ENCODE data around the gene CSNK1E.

The CSNK1E gene

DNA sequence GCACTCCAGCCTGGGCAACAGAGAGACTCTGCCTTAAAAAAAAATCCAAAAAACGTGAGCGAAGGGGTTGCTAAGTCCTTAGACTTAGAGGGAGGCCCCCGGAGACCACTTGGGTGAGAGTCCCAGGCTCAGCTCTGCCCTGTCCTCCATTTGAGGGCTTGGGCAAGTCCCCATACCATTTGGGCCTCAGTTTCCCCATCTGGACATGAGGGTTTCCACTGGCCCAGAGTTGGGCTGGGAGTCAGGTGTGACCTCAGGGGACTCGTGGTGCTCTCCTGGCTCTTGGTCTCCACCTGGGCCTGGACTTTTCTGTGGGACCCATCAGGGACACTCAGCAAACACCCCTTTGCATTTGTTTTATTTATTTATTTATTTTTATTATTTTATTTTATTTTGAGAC lies 35.2 kb upstream of the CSNK1E start:
- H3K4me3 ChIP-seq (ENCODE audit: low read depth, low read length) = no peak overlapping the region
- TF ChIP-seq POLR2A (IDR thresholded peaks at IDR 0.05; ENCODE audit: extremely low read depth, insufficient read length) (no peak), CTCF (IDR thresholded peaks at IDR 0.05; ENCODE audit: low read depth, low read length) (no peak), MYC (IDR thresholded peaks at IDR 0.05; ENCODE audit: low read depth, low read length) (no peak)
- TF ChIP-seq, protein P1, sequence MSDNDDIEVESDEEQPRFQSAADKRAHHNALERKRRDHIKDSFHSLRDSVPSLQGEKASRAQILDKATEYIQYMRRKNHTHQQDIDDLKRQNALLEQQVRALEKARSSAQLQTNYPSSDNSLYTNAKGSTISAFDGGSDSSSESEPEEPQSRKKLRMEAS (IDR thresholded peaks at IDR 0.05; ENCODE audit: low read depth, low read length) = no peak
- DNase-seq (ENCODE audit: low read depth) = no peak

- TF ChIP-seq, protein P1 (IDR thresholded peaks at IDR 0.05; ENCODE audit: low read depth, low read length) = no peak
- TF ChIP-seq MYC (IDR thresholded peaks at IDR 0.05; ENCODE audit: low read depth, low read length) (no peak), CTCF (IDR thresholded peaks at IDR 0.05; ENCODE audit: low read depth, low read length) (no peak)
- H3K4me3 ChIP-seq (ENCODE audit: low read depth, low read length) = no peak overlapping the region
- DNase-seq (ENCODE audit: low read depth) = no peak
Measured at GRCh38 chr22:38350444-38351359, 33.5 kb upstream of the CSNK1E start.

GRCh38 chr22:38348751-38349496 lies 31.7 kb upstream of the CSNK1E start:
- no peak for DNase-seq (ENCODE audit: low read depth)
- TF ChIP-seq POLR2A (IDR thresholded peaks at IDR 0.05; ENCODE audit: extremely low read depth, insufficient read length) (no peak), MYC (IDR thresholded peaks at IDR 0.05; ENCODE audit: low read depth, low read length) (no peak), CTCF (IDR thresholded peaks at IDR 0.05; ENCODE audit: low read depth, low read length) (no peak)
- TF ChIP-seq, protein P1 (IDR thresholded peaks at IDR 0.05; ENCODE audit: low read depth, low read length) = no peak
- no peak overlapping the region for H3K4me3 ChIP-seq (ENCODE audit: low read depth, low read length)

DNA sequence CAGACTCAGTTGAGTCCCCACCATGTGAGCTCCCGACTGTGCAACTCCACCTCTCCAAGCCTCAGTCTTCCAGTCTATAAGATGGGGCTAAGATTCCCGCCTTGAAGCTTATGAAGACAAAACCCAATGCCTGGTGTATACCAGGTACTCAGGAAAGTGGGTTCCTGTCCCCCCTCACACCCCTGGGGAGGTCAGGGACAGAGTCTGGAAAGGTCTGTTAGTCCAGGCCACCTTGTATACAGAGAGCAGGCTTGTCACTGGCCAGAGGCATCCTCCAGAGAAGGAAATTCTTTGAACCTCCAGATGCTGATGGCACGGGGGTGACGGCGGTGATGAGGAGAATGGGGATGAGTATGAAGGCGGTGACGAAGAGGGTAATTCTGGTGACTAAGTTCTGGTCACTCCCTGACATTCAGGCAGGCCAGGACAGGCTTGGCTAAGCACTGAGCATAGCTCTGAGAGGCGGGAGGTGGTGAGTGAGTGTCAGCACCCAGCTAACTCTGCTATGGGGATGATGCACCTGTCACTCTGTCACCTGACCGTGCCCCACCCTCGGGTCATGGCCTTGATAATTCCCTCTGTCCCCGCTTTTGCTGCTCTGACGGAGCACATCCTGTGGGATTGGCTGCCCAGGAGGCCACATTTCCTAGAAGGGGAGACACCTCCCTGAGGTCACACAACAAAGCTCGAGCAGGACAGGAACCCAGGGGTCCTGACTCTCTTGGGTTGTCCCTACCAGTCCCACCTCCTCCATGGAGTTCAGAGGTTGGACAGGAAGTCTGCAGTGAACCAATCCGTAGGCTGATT lies 30.9 kb upstream of the CSNK1E start:
- TF ChIP-seq CTCF (IDR thresholded peaks at IDR 0.05; ENCODE audit: low read depth, low read length) = no peak
- TF ChIP-seq POLR2A (IDR thresholded peaks at IDR 0.05; ENCODE audit: extremely low read depth, insufficient read length) = no peak
- TF ChIP-seq, protein P1 (IDR thresholded peaks at IDR 0.05; ENCODE audit: low read depth, low read length) = no peak
- TF ChIP-seq MYC (IDR thresholded peaks at IDR 0.05; ENCODE audit: low read depth, low read length) = no peak
- no peak overlapping the region for H3K4me3 ChIP-seq (ENCODE audit: low read depth, low read length)
- DNase-seq (ENCODE audit: low read depth) = no peak

- DNase-seq (ENCODE audit: low read depth) = no peak
- H3K4me3 ChIP-seq (ENCODE audit: low read depth, low read length) = no peak overlapping the region
Measured at GRCh38 chr22:38347181-38347943, 30.1 kb upstream of the CSNK1E start.

More at GRCh38 chr22:38347181-38347943, 30.1 kb upstream of the CSNK1E start:
- TF ChIP-seq MYC (IDR thresholded peaks at IDR 0.05; ENCODE audit: low read depth, low read length) (no peak), CTCF (IDR thresholded peaks at IDR 0.05; ENCODE audit: low read depth, low read length) (no peak), POLR2A (IDR thresholded peaks at IDR 0.05; ENCODE audit: extremely low read depth, insufficient read length) (no peak)
- TF ChIP-seq, protein P1 (IDR thresholded peaks at IDR 0.05; ENCODE audit: low read depth, low read length) = no peak
